ENCODE results near the gene POU5F1.

The POU5F1 gene

GRCh38 chr6:31128093-31128676, 42.3 kb downstream of the POU5F1 start:
- Histone ChIP-seq H3K27ac (ENCODE audit: low read length) (no peak overlapping the region), H3K27me3 (ENCODE audit: control insufficient read depth, insufficient read depth, low read length) (no peaks in the 10 kb centered on the region), H3K36me3 (ENCODE audit: control insufficient read depth, low read depth, low read length) (no peaks in the 10 kb centered on the region), H3K9me3 (ENCODE audit: control insufficient read depth, low read depth, low read length) (no peaks in the 10 kb centered on the region), H3K9ac (ENCODE audit: low read length) (no peak overlapping the region), H3K4me3 (ENCODE audit: low read length) (no peak overlapping the region), H3K4me1 (ENCODE audit: control insufficient read depth, low read depth, low read length) (peaks cover 4% of the 10 kb centered on the region)

- no peaks in the 10 kb centered on the region for H3K27me3 ChIP-seq (ENCODE audit: control insufficient read depth, insufficient read depth, low read length)
- H3K4me3 ChIP-seq (ENCODE audit: low read length) = no peak overlapping the region
- no peaks in the 10 kb centered on the region for H3K36me3 ChIP-seq (ENCODE audit: control insufficient read depth, low read depth, low read length)
- no peaks in the 10 kb centered on the region for H3K9me3 ChIP-seq (ENCODE audit: control insufficient read depth, low read depth, low read length)
- peaks cover under 1% of the 10 kb centered on the region for H3K4me1 ChIP-seq (ENCODE audit: control insufficient read depth, low read depth, low read length)
- H3K9ac ChIP-seq (ENCODE audit: low read length) = no peak overlapping the region
- no peak overlapping the region for H3K27ac ChIP-seq (ENCODE audit: low read length)
Observed at GRCh38 chr6:31126396-31127175, 43.9 kb downstream of the POU5F1 start.

- Histone ChIP-seq H3K4me3 (ENCODE audit: low read length) (no peak overlapping the region), H3K9me3 (ENCODE audit: control insufficient read depth, low read depth, low read length) (no peaks in the 10 kb centered on the region), H3K27ac (ENCODE audit: low read length) (no peak overlapping the region), H3K9ac (ENCODE audit: low read length) (no peak overlapping the region), H3K27me3 (ENCODE audit: control insufficient read depth, insufficient read depth, low read length) (no peaks in the 10 kb centered on the region), H3K4me1 (ENCODE audit: control insufficient read depth, low read depth, low read length) (no peaks in the 10 kb centered on the region), H3K36me3 (ENCODE audit: control insufficient read depth, low read depth, low read length) (no peaks in the 10 kb centered on the region)
Observed at GRCh38 chr6:31125586-31126363, 44.7 kb downstream of the POU5F1 start.

GRCh38 chr6:31125162-31125561, 45.3 kb downstream of the POU5F1 start:
- Histone ChIP-seq H3K36me3 (ENCODE audit: control insufficient read depth, low read depth, low read length) (no peaks in the 10 kb centered on the region), H3K27ac (ENCODE audit: low read length) (no peak overlapping the region), H3K9ac (ENCODE audit: low read length) (no peak overlapping the region)

GRCh38 chr6:31122791-31123706, 47.4 kb downstream of the POU5F1 start:
- Histone ChIP-seq H3K4me3 (ENCODE audit: low read length) (no peak overlapping the region), H3K36me3 (ENCODE audit: control insufficient read depth, low read depth, low read length) (no peaks in the 10 kb centered on the region), H3K9me3 (ENCODE audit: control insufficient read depth, low read depth, low read length) (no peaks in the 10 kb centered on the region), H3K27me3 (ENCODE audit: control insufficient read depth, insufficient read depth, low read length) (no peaks in the 10 kb centered on the region), H3K27ac (ENCODE audit: low read length) (no peak overlapping the region), H3K9ac (ENCODE audit: low read length) (no peak overlapping the region), H3K4me1 (ENCODE audit: control insufficient read depth, low read depth, low read length) (no peaks in the 10 kb centered on the region)

More at GRCh38 chr6:31125162-31125561, 45.3 kb downstream of the POU5F1 start:
- no peaks in the 10 kb centered on the region for H3K4me1 ChIP-seq (ENCODE audit: control insufficient read depth, low read depth, low read length)
- no peaks in the 10 kb centered on the region for H3K27me3 ChIP-seq (ENCODE audit: control insufficient read depth, insufficient read depth, low read length)
- no peaks in the 10 kb centered on the region for H3K9me3 ChIP-seq (ENCODE audit: control insufficient read depth, low read depth, low read length)
- H3K4me3 ChIP-seq (ENCODE audit: low read length) = no peak overlapping the region

GRCh38 chr6:31121131-31121790, 49.2 kb downstream of the POU5F1 start:
- H3K27ac ChIP-seq (ENCODE audit: low read length) = no peak overlapping the region
- H3K27me3 ChIP-seq (ENCODE audit: control insufficient read depth, insufficient read depth, low read length) = no peaks in the 10 kb centered on the region
- no peak overlapping the region for H3K4me3 ChIP-seq (ENCODE audit: low read length)
- no peaks in the 10 kb centered on the region for H3K4me1 ChIP-seq (ENCODE audit: control insufficient read depth, low read depth, low read length)
- no peak overlapping the region for H3K9ac ChIP-seq (ENCODE audit: low read length)
- H3K36me3 ChIP-seq (ENCODE audit: control insufficient read depth, low read depth, low read length) = no peaks in the 10 kb centered on the region
- no peaks in the 10 kb centered on the region for H3K9me3 ChIP-seq (ENCODE audit: control insufficient read depth, low read depth, low read length)

GRCh38 chr6:31120151-31120915, 50.1 kb downstream of the POU5F1 start, which contains the start of gene CDSN:
CDSN (minus strand) TSS chr6:31120446; CDS start chr6:31120419, 27 bp downstream.
- H3K36me3 ChIP-seq (ENCODE audit: control insufficient read depth, low read depth, low read length) = no peaks in the 10 kb centered on the region
- H3K4me1 ChIP-seq (ENCODE audit: control insufficient read depth, low read depth, low read length) = no peaks in the 10 kb centered on the region
- no peak within 1 kb of the TSS for H3K9ac ChIP-seq (ENCODE audit: low read length)
- H3K27ac ChIP-seq (ENCODE audit: low read length) = no peak within 1 kb of the TSS
- no peaks in the 10 kb centered on the region for H3K27me3 ChIP-seq (ENCODE audit: control insufficient read depth, insufficient read depth, low read length)
- no peaks in the 10 kb centered on the region for H3K9me3 ChIP-seq (ENCODE audit: control insufficient read depth, low read depth, low read length)
- no peak within 1 kb of the TSS for H3K4me3 ChIP-seq (ENCODE audit: low read length)

- Histone ChIP-seq H3K4me1 (ENCODE audit: control insufficient read depth, low read depth, low read length) (peaks cover 7% of the 10 kb centered on the region), H3K9ac (ENCODE audit: low read length) (no peak overlapping the region), H3K9me3 (ENCODE audit: control insufficient read depth, low read depth, low read length) (no peaks in the 10 kb centered on the region), H3K4me3 (ENCODE audit: low read length) (no peak overlapping the region), H3K27ac (ENCODE audit: low read length) (no peak overlapping the region), H3K36me3 (ENCODE audit: control insufficient read depth, low read depth, low read length) (no peaks in the 10 kb centered on the region), H3K27me3 (ENCODE audit: control insufficient read depth, insufficient read depth, low read length) (peaks cover 1% of the 10 kb centered on the region)
Observed at GRCh38 chr6:31118178-31118577, 52.3 kb downstream of the POU5F1 start.

GRCh38 chr6:31116661-31117385, 53.7 kb downstream of the POU5F1 start:
- H3K9me3 ChIP-seq (ENCODE audit: control insufficient read depth, low read depth, low read length) = no peaks in the 10 kb centered on the region
- H3K4me3 ChIP-seq (ENCODE audit: low read length) = no peak overlapping the region
- no peaks in the 10 kb centered on the region for H3K36me3 ChIP-seq (ENCODE audit: control insufficient read depth, low read depth, low read length)
- peaks cover 7% of the 10 kb centered on the region for H3K4me1 ChIP-seq (ENCODE audit: control insufficient read depth, low read depth, low read length)
- peaks cover 4% of the 10 kb centered on the region for H3K27me3 ChIP-seq (ENCODE audit: control insufficient read depth, insufficient read depth, low read length)
- H3K27ac ChIP-seq (ENCODE audit: low read length) = no peak overlapping the region
- H3K9ac ChIP-seq (ENCODE audit: low read length) = no peak overlapping the region
